CD14-positive monocyte (primary cell): ENCODE measurements around the gene CDK5. TPM values are rescaled to one million over a fixed set of nuclear protein-coding genes. Genes with fewer than 3 reads are reported as not detected.

ENCODE experiments used
- DNase-seq, 3 donors: peaks; one replicate each; pipeline ENCODE4 v3.0.0-alpha.2; 2011 to 2022
- H2AFZ ChIP-seq: 2 replicates; pipeline ENCODE4 v1.6.0; 2012; ENCODE audit warnings: mild to moderate bottlenecking, low read depth, low read length, inconsistent platforms; ENCODE audit not compliant: insufficient read depth, poor library complexity, severe bottlenecking
- H3K27ac ChIP-seq, 2 donors: 1 replicate in 1 of 2; 2 replicates in 1 of 2; pipeline ENCODE4 v1.5.1; 2012 to 2013; ENCODE audit warnings: low read length in 2 of 2, control low read depth in 1 of 2, inconsistent platforms in 1 of 2, low read depth in 1 of 2, mild to moderate bottlenecking in 1 of 2
- H3K27me3 ChIP-seq, 2 donors: one replicate each; pipeline versions ENCODE4 v1.6.0 to v1.6.1; 2011 to 2013; ENCODE audit warnings: low read length in 2 of 2; ENCODE audit not compliant: control insufficient read depth in 2 of 2, insufficient read depth in 2 of 2
- H3K36me3 ChIP-seq, 2 donors: replicated peaks in 1 of 2; 1 replicate in 1 of 2; 2 replicates in 1 of 2; pipeline versions ENCODE4 v1.5.1 to v1.6.1; 2012 to 2013; ENCODE audit warnings: low read length in 2 of 2, control low read depth in 1 of 2, inconsistent platforms in 1 of 2, mild to moderate bottlenecking in 1 of 2; ENCODE audit not compliant: insufficient read depth in 2 of 2, control insufficient read depth in 1 of 2
- H3K4me1 ChIP-seq, 2 donors: 1 replicate in 1 of 2; 2 replicates in 1 of 2; pipeline versions ENCODE4 v1.5.1 to v1.6.1; 2012 to 2013; ENCODE audit warnings: low read length in 2 of 2, control low read depth in 1 of 2, inconsistent platforms in 1 of 2, mild to moderate bottlenecking in 1 of 2, moderate library complexity in 1 of 2; ENCODE audit not compliant: insufficient read depth in 2 of 2, control insufficient read depth in 1 of 2
- H3K4me2 ChIP-seq: replicated peaks from 2 replicates; pipeline ENCODE3; 2012; ENCODE audit warnings: low read length, moderate library complexity, mild to moderate bottlenecking; ENCODE audit not compliant: poor library complexity, severe bottlenecking; ENCODE audit errors: extremely low read depth
- H3K4me3 ChIP-seq, 3 experiments: fragments of 200-600 bp in 1 of 3; sonication (generic) in 1 of 3; replicated peaks in 1 of 3; 1 replicate in 2 of 3; 2 replicates in 1 of 3; pipeline ENCODE4 v1.5.1; 2011 to 2013; ENCODE audit warnings: low read length in 3 of 3, mild to moderate bottlenecking in 3 of 3, control low read depth in 2 of 3, low read depth in 2 of 3, inconsistent platforms in 1 of 3, moderate library complexity in 1 of 3
- H3K79me2 ChIP-seq: 2 replicates; pipeline ENCODE4 v1.6.0; 2012; ENCODE audit warnings: mild to moderate bottlenecking, control low read depth, inconsistent platforms, low read length, moderate library complexity; ENCODE audit not compliant: insufficient read depth
- H3K9ac ChIP-seq: 2 replicates; pipeline ENCODE4 v1.6.0; 2017; ENCODE audit warnings: low read length, mild to moderate bottlenecking; ENCODE audit not compliant: insufficient read depth, poor library complexity, severe bottlenecking
- H3K9me3 ChIP-seq, 2 donors: replicated peaks in 1 of 2; 1 replicate in 1 of 2; 2 replicates in 1 of 2; pipeline versions ENCODE4 v1.5.1 to v1.6.1; 2012 to 2013; ENCODE audit warnings: low read length in 2 of 2, control low read depth in 1 of 2; ENCODE audit not compliant: control insufficient read depth in 1 of 2, insufficient read depth in 1 of 2
- H4K20me1 ChIP-seq: 2 replicates; pipeline ENCODE4 v1.6.0; 2012; ENCODE audit warnings: mild to moderate bottlenecking, low read length, control low read depth, moderate library complexity; ENCODE audit not compliant: insufficient read depth
- H3K27ac Mint-ChIP-seq, 7 donors: one replicate each; pipeline ENCODE4 v1.8.0; 2020; ENCODE audit warnings: mild to moderate bottlenecking in 7 of 7, mixed read lengths in 7 of 7, moderate library complexity in 6 of 7, inconsistent platforms in 2 of 7
- H3K27me3 Mint-ChIP-seq, 3 donors: one replicate each; pipeline ENCODE4 v1.8.0; 2021 to 2022; ENCODE audit warnings: low read depth in 3 of 3, mild to moderate bottlenecking in 3 of 3, mixed read lengths in 3 of 3, moderate library complexity in 3 of 3, inconsistent platforms in 1 of 3
- H3K36me3 Mint-ChIP-seq, 2 donors: one replicate each; pipeline ENCODE4 v1.8.0; 2020; ENCODE audit warnings: mixed read lengths in 2 of 2, inconsistent platforms in 1 of 2, mild to moderate bottlenecking in 1 of 2
- H3K4me1 Mint-ChIP-seq: one replicate; pipeline ENCODE4 v1.8.0; 2020; ENCODE audit warnings: mild to moderate bottlenecking, mixed read lengths
- H3K4me3 Mint-ChIP-seq, 2 donors: one replicate each; pipeline ENCODE4 v1.8.0; 2020; ENCODE audit warnings: mild to moderate bottlenecking in 2 of 2, mixed read lengths in 2 of 2, moderate library complexity in 1 of 2
- H3K9me3 Mint-ChIP-seq, 7 donors: one replicate each; pipeline ENCODE4 v1.8.0; 2020 to 2022; ENCODE audit warnings: mixed read lengths in 7 of 7, mild to moderate bottlenecking in 6 of 7, moderate library complexity in 6 of 7, inconsistent platforms in 2 of 7
- CTCF ChIP-seq: fragments of 200-600 bp; IDR thresholded peaks from one replicate; pipeline ENCODE4 v1.8.0; 2022; ENCODE audit warnings: antibody characterized with exemption, mild to moderate bottlenecking
- WGBS: methylation state at CpG from one replicate; pipeline ENCODE4 v1.1.5; 2013; ENCODE audit warnings: missing lambda C conversion rate; ENCODE audit not compliant: insufficient coverage; 5-methylcytosine and 5-hydroxymethylcytosine counted together
- intact Hi-C, 2 donors: fragments of 100-400 bp; cut with micrococcal nuclease; formaldehyde crosslinking; loops; one replicate each; pipeline versions ENCODE4 v1.15.0 to v1.15.1; 2023
- polyA plus RNA-seq, 3 donors: library from polyadenylated mRNA; depleted of rRNA in 1 of 3; unstranded in 2 of 3; stranded (reverse) in 1 of 3; fragments of 300-500 nt in 2 of 3; fragments of >200 nt in 1 of 3; fragmentation: Illumina TruSeq in 2 of 3; gene quantifications; 1 replicate in 2 of 3; 2 replicates in 1 of 3; pipeline ENCODE4 v1.2.3, GENCODE V29; 2012 to 2021

Gene CDK5
- polyA plus RNA-seq, 3 donors, result 14.9 to 31.2 (median 24.9) TPM

- peaks cover 21 to 24% of the 10 kb centered on the region in 2 donors for H3K36me3 Mint-ChIP-seq
- H3K9me3 Mint-ChIP-seq, result peaks cover 0 to 1% (median 0%) of the 10 kb centered on the region in 7 donors
- H3K36me3 ChIP-seq, result peaks cover 18 to 22% of the 10 kb centered on the region in 2 donors
- no peak overlapping the region for H3K4me2 ChIP-seq
- no peak overlapping the region for H2AFZ ChIP-seq
- no peaks in the 10 kb centered on the region for H3K9me3 ChIP-seq
- peaks cover 23% of the 10 kb centered on the region for H3K4me1 Mint-ChIP-seq
- H3K4me1 ChIP-seq, result peaks cover 14 to 18% of the 10 kb centered on the region in 2 donors
- intact Hi-C loops, result loop anchor here in 1 of 2 donors (10.0 kb wide), 1 partner anchor 64 kb away; no protein-coding TSS in a partner anchor
- peaks cover 4% of the 10 kb centered on the region for H3K79me2 ChIP-seq
- no CpG with 5 or more reads among the region's 4 CpGs for WGBS
- H4K20me1 ChIP-seq, result no peaks in the 10 kb centered on the region
- no peak overlapping the region for H3K27ac Mint-ChIP-seq
- H3K9ac ChIP-seq, result no peak overlapping the region
- H3K27me3 ChIP-seq, result peaks cover 0 to 3% of the 10 kb centered on the region in 2 donors
- H3K4me3 Mint-ChIP-seq, result no peak overlapping the region
- DNase-seq, result no peak
- no peak for TF ChIP-seq CTCF
- peaks cover 0 to 8% (median 3%) of the 10 kb centered on the region in 3 donors for H3K27me3 Mint-ChIP-seq
- no peak overlapping the region for H3K27ac ChIP-seq
- H3K4me3 ChIP-seq, result no peak overlapping the region
Observed at GRCh38 chr7:151031011-151031410, 26.7 kb downstream of the CDK5 start.

- Mint-ChIP-seq H3K4me1 (peaks cover 25% of the 10 kb centered on the region), H3K36me3 (peaks cover 6 to 15% of the 10 kb centered on the region in 2 donors), H3K4me3 (peak overlapping the region; percentile 91 to 94), H3K9me3 (peaks cover 0 to 2% (median 0%) of the 10 kb centered on the region in 7 donors), H3K27ac (peak overlapping the region; percentile 91 to 95 (median 94)), H3K27me3 (peaks cover 2 to 18% (median 6%) of the 10 kb centered on the region in 3 donors)
- H3K27me3 ChIP-seq, result peaks cover 0 to 4% of the 10 kb centered on the region in 2 donors
- peak overlapping the region; percentile 89 for H2AFZ ChIP-seq
- H3K4me3 ChIP-seq, result peak overlapping the region; percentile 53 to 98 (median 96)
- peaks cover 0 to 4% of the 10 kb centered on the region in 2 donors for H3K36me3 ChIP-seq
- H3K4me2 ChIP-seq, result peak overlapping the region; percentile 74
- peak overlapping the region; percentile 71 to 81 for H3K27ac ChIP-seq
- no peaks in the 10 kb centered on the region for H3K9me3 ChIP-seq
- TF ChIP-seq CTCF, result no peak
- WGBS, result 77% methylated on average over 14 of the region's 17 CpGs
- H3K79me2 ChIP-seq, result peaks cover 4% of the 10 kb centered on the region
- H3K9ac ChIP-seq, result peak overlapping the region; percentile 71
- peaks cover 14 to 18% of the 10 kb centered on the region in 2 donors for H3K4me1 ChIP-seq
- no peak for DNase-seq
- intact Hi-C loops, result loop anchor here in 1 of 2 donors (2.0 to 5.0 kb wide), 2 partner anchors 60 to 83 kb away; no protein-coding TSS in a partner anchor
- H4K20me1 ChIP-seq, result no peaks in the 10 kb centered on the region
Observed at GRCh38 chr7:151028948-151029501, 28.7 kb downstream of the CDK5 start.
